ENCODE results near the gene FDCSP.
"Not testable (repeated sequence)": the region's sequence is repeated elsewhere in the genome, so short reads cannot be mapped to it uniquely, and the experiment has no call there.

Gene FDCSP

GRCh38 chr4:70225824-70226223, at the start of gene FDCSP:
TSS of gene FDCSP (plus strand) at chr4:70226124. CDS start at chr4:70231195, 5,071 bp downstream.
- no peak for DNase-seq (ENCODE audit: low read depth)

- no peak for DNase-seq (ENCODE audit: low read depth)
Observed at GRCh38 chr4:70177090-70177489, 48.8 kb upstream of the FDCSP start.

GRCh38 chr4:70178075-70178660, 47.8 kb upstream of the FDCSP start:
- DNase-seq (ENCODE audit: low read depth) = no peak

GRCh38 chr4:70179811-70180210, 46.1 kb upstream of the FDCSP start:
- DNase-seq (ENCODE audit: low read depth) = no peak

GRCh38 chr4:70181864-70182263, 44.1 kb upstream of the FDCSP start:
- no peak for DNase-seq (ENCODE audit: low read depth)

- no peak for DNase-seq (ENCODE audit: low read depth)
Observed at GRCh38 chr4:70182517-70183167, 43.3 kb upstream of the FDCSP start.

- DNase-seq (ENCODE audit: low read depth) = no peak
Observed at GRCh38 chr4:70183168-70183939, 42.6 kb upstream of the FDCSP start.

- no peak for DNase-seq (ENCODE audit: low read depth)
Observed at GRCh38 chr4:70183940-70184246, 42.0 kb upstream of the FDCSP start.

GRCh38 chr4:70187216-70187615, 38.7 kb upstream of the FDCSP start:
- no peak for DNase-seq (ENCODE audit: low read depth)

- DNase-seq (ENCODE audit: low read depth) = no peak
Observed at GRCh38 chr4:70190579-70190978, 35.3 kb upstream of the FDCSP start.

- no peak for DNase-seq (ENCODE audit: low read depth)
Observed at GRCh38 chr4:70191647-70192046, 34.3 kb upstream of the FDCSP start.

GRCh38 chr4:70192895-70193294, 33.0 kb upstream of the FDCSP start:
- DNase-seq (ENCODE audit: low read depth) = no peak

GRCh38 chr4:70195425-70195824, 30.5 kb upstream of the FDCSP start, which contains the start of gene ODAM:
TSS of gene ODAM (plus strand) at chr4:70195725. CDS start at chr4:70196544, 819 bp downstream.
- DNase-seq (ENCODE audit: low read depth) = no peak

- DNase-seq (ENCODE audit: low read depth) = no peak
Observed at GRCh38 chr4:70196857-70197256, 29.1 kb upstream of the FDCSP start.

GRCh38 chr4:70197842-70198241, 28.1 kb upstream of the FDCSP start:
- no peak for DNase-seq (ENCODE audit: low read depth)

- no peak for DNase-seq (ENCODE audit: low read depth)
Observed at GRCh38 chr4:70203601-70204000, 22.3 kb upstream of the FDCSP start.

- not testable (repeated sequence) for DNase-seq (ENCODE audit: low read depth)
Observed at GRCh38 chr4:70212752-70213151, 13.2 kb upstream of the FDCSP start.

GRCh38 chr4:70216109-70216508, 9.8 kb upstream of the FDCSP start:
- not testable (repeated sequence) for DNase-seq (ENCODE audit: low read depth)

GRCh38 chr4:70216550-70216949, 9.4 kb upstream of the FDCSP start:
- not testable (repeated sequence) for DNase-seq (ENCODE audit: low read depth)

GRCh38 chr4:70221389-70221788, 4.5 kb upstream of the FDCSP start:
- not testable (repeated sequence) for DNase-seq (ENCODE audit: low read depth)

- not testable (repeated sequence) for DNase-seq (ENCODE audit: low read depth)
Observed at GRCh38 chr4:70221818-70222217, 4.1 kb upstream of the FDCSP start.

GRCh38 chr4:70236125-70236524, 10.2 kb downstream of the FDCSP start:
- no peak for DNase-seq (ENCODE audit: low read depth)
